Panc1 (cell line): ENCODE results near the gene TBC1D32. TPM values are rescaled to one million over a fixed set of nuclear protein-coding genes. Genes with fewer than 3 reads are reported as not detected.

Experiments used
- ATAC-seq: fragments of 200-7000 bp; cut with Tn5 transposase; 2 replicates; pipeline ENCODE4 v1.9.1; 2020; ENCODE audit warnings: mild to moderate bottlenecking, moderate library complexity
- BruUV-seq: library from RNA; stranded (reverse); fragments of 400-500 nt; replicated peaks from 2 replicates; lab custom pipeline; 2021; lab: Mats Ljungman, UMichigan
- CTCF ChIA-PET: fragments of 300-600 bp; sonication (Branson Sonifier 250); formaldehyde crosslinking; loops from one replicate; lab custom pipeline; 2022; ENCODE audit warnings: antibody characterized with exemption; lab: Charles Lee
- POLR2A ChIA-PET: fragments of 300-600 bp; sonication (Branson Sonifier 250); formaldehyde crosslinking; loops from one replicate; lab custom pipeline; 2022; ENCODE audit warnings: antibody characterized with exemption; lab: Charles Lee
- DNase-seq: peaks from one replicate; pipeline ENCODE4 v3.0.0-alpha.2; 2010; ENCODE audit warnings: low read depth, low spot score
- H3K27ac ChIP-seq: 2 replicates; pipeline ENCODE4 v1.5.1; 2011; ENCODE audit warnings: mild to moderate bottlenecking, low read length, inconsistent platforms
- H3K27me3 ChIP-seq: fragments of 200-500 bp; sonication (Bioruptor generic); 2 replicates; pipeline ENCODE4 v1.6.0; 2014; ENCODE audit warnings: low read length, inconsistent platforms; ENCODE audit not compliant: control insufficient read depth, insufficient read depth
- H3K36me3 ChIP-seq: fragments of 200-500 bp; sonication (Bioruptor generic); 2 replicates; pipeline ENCODE4 v1.5.1; 2014; ENCODE audit warnings: inconsistent platforms, mild to moderate bottlenecking, low read length, moderate library complexity; ENCODE audit not compliant: control insufficient read depth, insufficient read depth
- H3K4me1 ChIP-seq: 2 replicates; pipeline ENCODE4 v1.5.1; 2011; ENCODE audit warnings: inconsistent platforms, mild to moderate bottlenecking, low read length, moderate library complexity; ENCODE audit not compliant: control insufficient read depth, insufficient read depth
- H3K4me3 ChIP-seq, 2 experiments: 2 replicates each; pipeline ENCODE4 v1.5.1; 2011 to 2012; ENCODE audit warnings: low read depth in 2 of 2, low read length in 2 of 2, mild to moderate bottlenecking in 2 of 2, inconsistent platforms in 1 of 2, moderate library complexity in 1 of 2
- H3K9me3 ChIP-seq: fragments of 200-500 bp; sonication (Bioruptor generic); 2 replicates; pipeline ENCODE4 v1.5.1; 2014; ENCODE audit warnings: low read depth, mild to moderate bottlenecking, inconsistent platforms, low read length, moderate library complexity; ENCODE audit not compliant: control insufficient read depth, insufficient read depth
- CTCF ChIP-seq: fragments of 450-650 bp; IDR thresholded peaks from 2 replicates; pipeline ENCODE4 v1.5.1; 2017; ENCODE audit warnings: mild to moderate bottlenecking
- POLR2AphosphoS5 ChIP-seq: IDR thresholded peaks from 2 replicates; pipeline ENCODE4 v1.6.1; 2012; ENCODE audit warnings: mild to moderate bottlenecking, low read depth, low read length, moderate library complexity
- SIN3A ChIP-seq: IDR thresholded peaks from 2 replicates; pipeline ENCODE4 v1.6.1; 2012; ENCODE audit warnings: low read depth, mild to moderate bottlenecking, low read length, moderate library complexity, borderline replicate concordance; ENCODE audit not compliant: insufficient read depth
- TCF7L2 ChIP-seq: IDR thresholded peaks from 2 replicates; pipeline ENCODE4 v1.6.1; 2011; ENCODE audit warnings: mild to moderate bottlenecking, low read depth, low read length, inconsistent platforms
- in situ Hi-C: cut with HindIII; loops from 2 replicates; pipeline ENCODE4 v1.10.0; 2016; ENCODE audit warnings: low sequenced_read_pairs, low pct_unique_long_range_greater_than_20kb
- intact Hi-C: fragments of 100-400 bp; cut with micrococcal nuclease; formaldehyde crosslinking; loops from one replicate; pipeline ENCODE4 v1.10.0; 2022; ENCODE audit not compliant: unreplicated experiment
- total RNA-seq: library from RNA; stranded (reverse); gene quantifications from one replicate; pipeline ENCODE4 v1.2.1, GENCODE V29; 2021; ENCODE audit not compliant: unreplicated experiment
- TF ChIP-seq, protein P1 (sequence below), 2 experiments: IDR thresholded peaks; 2 replicates each; pipeline ENCODE4 v1.6.1; 2011 to 2012; ENCODE audit warnings: low read depth in 2 of 2, control low read depth in 1 of 2, low read length in 1 of 2, mild to moderate bottlenecking in 1 of 2, moderate library complexity in 1 of 2; ENCODE audit not compliant: insufficient read depth in 1 of 2

Gene TBC1D32
- total RNA-seq, 1 experiment from 2014 or later: 15.8 TPM

GRCh38 chr6:121383478-121383877 is 49.2 kb upstream of the TBC1D32 start:
- Histone ChIP-seq H3K4me3 (no peak overlapping the region), H3K27ac (no peak overlapping the region), H3K36me3 (no peaks in the 10 kb centered on the region), H3K9me3 (no peaks in the 10 kb centered on the region), H3K27me3 (no peaks in the 10 kb centered on the region), H3K4me1 (no peaks in the 10 kb centered on the region)
- ATAC-seq (no peak), DNase-seq (no peak)
- no peak for TF ChIP-seq TCF7L2
- TF ChIP-seq SIN3A: no peak
- TF ChIP-seq POLR2AphosphoS5: no peak
- TF ChIP-seq, protein P1, sequence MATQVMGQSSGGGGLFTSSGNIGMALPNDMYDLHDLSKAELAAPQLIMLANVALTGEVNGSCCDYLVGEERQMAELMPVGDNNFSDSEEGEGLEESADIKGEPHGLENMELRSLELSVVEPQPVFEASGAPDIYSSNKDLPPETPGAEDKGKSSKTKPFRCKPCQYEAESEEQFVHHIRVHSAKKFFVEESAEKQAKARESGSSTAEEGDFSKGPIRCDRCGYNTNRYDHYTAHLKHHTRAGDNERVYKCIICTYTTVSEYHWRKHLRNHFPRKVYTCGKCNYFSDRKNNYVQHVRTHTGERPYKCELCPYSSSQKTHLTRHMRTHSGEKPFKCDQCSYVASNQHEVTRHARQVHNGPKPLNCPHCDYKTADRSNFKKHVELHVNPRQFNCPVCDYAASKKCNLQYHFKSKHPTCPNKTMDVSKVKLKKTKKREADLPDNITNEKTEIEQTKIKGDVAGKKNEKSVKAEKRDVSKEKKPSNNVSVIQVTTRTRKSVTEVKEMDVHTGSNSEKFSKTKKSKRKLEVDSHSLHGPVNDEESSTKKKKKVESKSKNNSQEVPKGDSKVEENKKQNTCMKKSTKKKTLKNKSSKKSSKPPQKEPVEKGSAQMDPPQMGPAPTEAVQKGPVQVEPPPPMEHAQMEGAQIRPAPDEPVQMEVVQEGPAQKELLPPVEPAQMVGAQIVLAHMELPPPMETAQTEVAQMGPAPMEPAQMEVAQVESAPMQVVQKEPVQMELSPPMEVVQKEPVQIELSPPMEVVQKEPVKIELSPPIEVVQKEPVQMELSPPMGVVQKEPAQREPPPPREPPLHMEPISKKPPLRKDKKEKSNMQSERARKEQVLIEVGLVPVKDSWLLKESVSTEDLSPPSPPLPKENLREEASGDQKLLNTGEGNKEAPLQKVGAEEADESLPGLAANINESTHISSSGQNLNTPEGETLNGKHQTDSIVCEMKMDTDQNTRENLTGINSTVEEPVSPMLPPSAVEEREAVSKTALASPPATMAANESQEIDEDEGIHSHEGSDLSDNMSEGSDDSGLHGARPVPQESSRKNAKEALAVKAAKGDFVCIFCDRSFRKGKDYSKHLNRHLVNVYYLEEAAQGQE (IDR thresholded peaks at IDR 0.05; ENCODE audit: insufficient read depth in 1 of 2, low read depth in 2 of 2, low read length in 1 of 2): no peak
- no peak for TF ChIP-seq CTCF
- ChIA-PET CTCF (no interaction called here), POLR2A (no interaction called here)
- intact Hi-C loops (no loop called here), in situ Hi-C loops (no loop called here)
- no TSS peak for BruUV-seq

DNA sequence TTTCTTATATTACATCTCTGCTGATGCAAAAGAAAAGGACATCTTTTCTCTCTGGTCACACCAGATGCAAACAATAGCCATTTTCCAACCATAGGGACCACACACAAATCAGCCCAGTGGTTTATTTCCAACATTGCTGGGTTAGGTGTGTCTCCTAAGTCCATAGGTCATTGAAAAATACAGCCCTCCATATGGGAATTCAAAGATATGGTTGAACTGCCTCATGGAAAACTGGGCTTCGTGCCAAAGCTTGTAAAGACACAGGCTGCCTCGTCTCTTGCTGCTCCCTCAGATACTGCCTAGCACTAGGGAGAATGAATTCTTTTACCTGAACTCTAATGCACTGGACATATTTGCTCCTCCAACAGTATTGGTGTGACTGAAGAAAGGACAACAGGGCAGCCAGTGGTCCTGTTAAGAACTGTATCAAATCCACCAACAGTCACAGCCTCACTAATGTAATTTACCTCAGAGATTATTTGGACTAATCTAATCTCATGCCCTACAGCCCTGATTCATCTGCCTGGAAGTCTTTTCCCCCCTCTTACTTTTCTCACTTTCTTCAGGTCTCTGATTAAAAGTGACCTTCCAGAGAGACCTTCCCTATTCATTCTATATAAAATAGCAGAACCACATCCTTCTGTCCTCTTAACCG is 48.3 kb upstream of the TBC1D32 start:
- Histone ChIP-seq H3K36me3 (no peaks in the 10 kb centered on the region), H3K4me3 (no peak overlapping the region), H3K27ac (no peak overlapping the region), H3K9me3 (no peaks in the 10 kb centered on the region), H3K27me3 (no peaks in the 10 kb centered on the region), H3K4me1 (no peaks in the 10 kb centered on the region)
- POLR2A ChIA-PET: no interaction called here
- no TSS peak for BruUV-seq
- in situ Hi-C loops: no loop called here
- CTCF ChIA-PET: no interaction called here
- no peak for ATAC-seq
- TF ChIP-seq TCF7L2 (no peak), POLR2AphosphoS5 (no peak), CTCF (no peak), SIN3A (no peak)
- TF ChIP-seq, protein P1 (IDR thresholded peaks at IDR 0.05; ENCODE audit: insufficient read depth in 1 of 2, low read depth in 2 of 2, low read length in 1 of 2): no peak
- no peak for DNase-seq
- intact Hi-C loops: no loop called here
